ENCODE measurements around the gene VEGFA. TPM values are rescaled to one million over a fixed set of nuclear protein-coding genes. Genes with fewer than 3 reads are reported as not detected.

Gene VEGFA
- total and polyA plus RNA-seq, 2 of the 8 experiments (the other 6 are each of a cell fraction or from before 2014, with no cell fraction given): 42.2 to 58.5 TPM

DNA sequence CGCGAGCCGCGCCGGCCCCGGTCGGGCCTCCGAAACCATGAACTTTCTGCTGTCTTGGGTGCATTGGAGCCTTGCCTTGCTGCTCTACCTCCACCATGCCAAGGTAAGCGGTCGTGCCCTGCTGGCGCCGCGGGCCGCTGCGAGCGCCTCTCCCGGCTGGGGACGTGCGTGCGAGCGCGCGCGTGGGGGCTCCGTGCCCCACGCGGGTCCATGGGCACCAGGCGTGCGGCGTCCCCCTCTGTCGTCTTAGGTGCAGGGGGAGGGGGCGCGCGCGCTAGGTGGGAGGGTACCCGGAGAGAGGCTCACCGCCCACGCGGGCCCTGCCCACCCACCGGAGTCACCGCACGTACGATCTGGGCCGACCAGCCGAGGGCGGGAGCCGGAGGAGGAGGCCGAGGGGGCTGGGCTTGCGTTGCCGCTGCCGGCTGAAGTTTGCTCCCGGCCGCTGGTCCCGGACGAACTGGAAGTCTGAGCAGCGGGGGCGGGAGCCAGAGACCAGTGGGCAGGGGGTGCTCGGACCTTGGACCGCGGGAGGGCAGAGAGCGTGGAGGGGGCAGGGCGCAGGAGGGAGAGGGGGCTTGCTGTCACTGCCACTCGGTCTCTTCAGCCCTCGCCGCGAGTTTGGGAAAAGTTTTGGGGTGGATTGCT lies 1.3 kb downstream of the VEGFA start (continued):
- TF ChIP-seq KDM4A (IDR thresholded peaks at IDR 0.05; ENCODE audit: low read depth, low read length, severe bottlenecking) (peak; percentile 6), RBBP5 (IDR thresholded peaks at IDR 0.05; ENCODE audit: borderline replicate concordance, low read depth, low read length) (peak; percentile 19; the same call in 1 of the 2 replicates)
